Esophagus muscularis mucosa (tissue), 4 donors: ENCODE measurements around the gene GLB1L3. TPM values are rescaled to one million over a fixed set of nuclear protein-coding genes. Genes with fewer than 3 reads are reported as not detected.
"Not testable (repeated sequence)": the region's sequence is repeated elsewhere in the genome, so short reads cannot be mapped to it uniquely, and the experiment has no call there.

Experiments
- DNase-seq: peaks from one replicate; pipeline ENCODE4 v3.0.0-alpha.2; 2017; ENCODE audit errors: extremely low spot score
- H3K27ac ChIP-seq, 4 donors: fragments of 200-600 bp; sonication (generic); replicated peaks in 1 of 4; 1 replicate in 3 of 4; 2 replicates in 1 of 4; pipeline ENCODE4 v1.5.1; 2016 to 2019; ENCODE audit warnings: mild to moderate bottlenecking in 1 of 4
- H3K27me3 ChIP-seq, 4 donors: fragments of 200-600 bp; sonication (generic); one replicate each; pipeline versions ENCODE4 v1.5.1 to v1.6.0; 2016 to 2019
- H3K36me3 ChIP-seq, 4 donors: fragments of 200-600 bp; sonication (generic); one replicate each; pipeline ENCODE4 v1.5.1; 2016 to 2019
- H3K4me1 ChIP-seq, 4 donors: fragments of 200-600 bp; sonication (generic); one replicate each; pipeline ENCODE4 v1.5.1; 2016 to 2019
- H3K4me3 ChIP-seq, 4 donors: fragments of 200-600 bp; sonication (generic); 1 replicate in 2 of 4; 2 replicates in 2 of 4; pipeline ENCODE4 v1.5.1; 2016 to 2019; ENCODE audit warnings: mild to moderate bottlenecking in 4 of 4, moderate library complexity in 1 of 4
- H3K9me3 ChIP-seq, 4 donors: fragments of 200-600 bp; sonication (generic); 1 replicate in 3 of 4; 2 replicates in 1 of 4; pipeline ENCODE4 v1.5.1; 2016 to 2019
- EP300 ChIP-seq: sonication (generic); formaldehyde crosslinking; IDR thresholded peaks from one replicate; pipeline ENCODE4 v1.6.1; 2017; ENCODE audit warnings: antibody characterized with exemption
- POLR2A ChIP-seq: fragments of 450-650 bp; IDR thresholded peaks from one replicate; pipeline ENCODE4 v1.6.1; 2017; ENCODE audit warnings: antibody characterized with exemption, moderate library complexity, mild to moderate bottlenecking, low read depth
- POLR2AphosphoS5 ChIP-seq, 2 donors: sonication (generic); formaldehyde crosslinking; IDR thresholded peaks; one replicate each; pipeline ENCODE4 v1.6.1; 2017; ENCODE audit warnings: antibody characterized with exemption in 2 of 2
- WGBS: methylation state at CpG from one replicate; pipeline ENCODE4 v1.1.5; 2018; 5-methylcytosine and 5-hydroxymethylcytosine counted together
- intact Hi-C: fragments of 100-400 bp; cut with DNase I; formaldehyde crosslinking; loops from one replicate; pipeline ENCODE4 v1.15.1; 2023
- total RNA-seq, 4 donors: library from RNA; depleted of rRNA; stranded (reverse); fragments of >200 nt; gene quantifications; one replicate each; pipeline versions ENCODE4 v1.1.0 to v1.2.1, GENCODE V29; 2016
- TF ChIP-seq, protein P1 (sequence below), 3 experiments: fragments of 200-600 bp in 2 of 3; fragments of 450-650 bp in 1 of 3; sonication (generic) in 2 of 3; IDR thresholded peaks; one replicate each; pipeline ENCODE4 v1.5.1; 2017 to 2019; ENCODE audit warnings: antibody characterized with exemption in 3 of 3, mild to moderate bottlenecking in 2 of 3, moderate library complexity in 1 of 3

The GLB1L3 gene
- total RNA-seq, 4 donors from 2014 or later: 0.29 to 0.42 (median 0.32) TPM; not detected in 1

DNA sequence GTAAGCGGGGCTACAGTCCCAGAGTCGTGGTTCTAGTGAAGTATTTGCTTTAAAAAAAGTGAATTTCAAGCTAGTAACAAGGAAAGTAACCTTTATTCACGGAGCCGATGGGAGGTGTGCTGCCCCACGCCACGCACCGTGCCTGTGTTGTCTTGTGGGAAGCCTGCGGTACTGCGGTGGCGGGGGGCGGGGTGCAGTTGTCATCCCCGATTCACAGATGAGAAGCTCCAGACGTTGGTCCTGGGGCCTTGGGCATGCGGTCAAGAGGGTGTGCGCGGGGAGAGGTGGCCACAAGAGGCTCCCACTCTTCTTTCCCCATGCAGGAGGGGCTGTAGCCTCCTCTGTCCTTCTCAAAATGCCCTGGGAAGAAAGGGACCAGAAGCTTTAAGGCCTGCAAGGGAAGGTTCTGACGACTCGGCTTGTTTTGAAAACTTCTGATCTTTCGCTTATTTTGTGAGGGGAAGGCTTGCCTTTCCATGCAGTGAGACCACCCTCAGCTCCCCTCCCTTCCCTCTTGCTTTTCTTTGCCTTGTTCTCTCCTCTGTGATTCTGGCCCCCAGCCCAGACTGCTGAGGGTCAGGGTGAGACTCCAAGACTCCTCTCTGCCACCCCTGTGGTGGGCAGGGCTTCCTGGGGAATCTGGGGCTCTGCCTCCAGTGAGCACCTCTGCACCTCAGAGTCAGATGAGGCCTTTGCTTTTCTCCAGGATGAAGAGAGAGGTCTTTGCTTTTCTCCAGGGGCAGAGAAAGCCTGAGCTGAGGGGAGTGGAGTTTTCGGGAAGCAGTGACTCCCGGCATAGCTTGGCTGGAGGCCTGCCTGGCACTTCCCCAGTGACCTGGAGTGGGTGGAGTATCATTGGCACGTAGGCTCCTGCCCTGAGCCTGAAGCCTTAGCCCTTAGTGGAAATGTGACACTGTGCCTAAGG is 6.2 kb downstream of the GLB1L3 start:
- H3K27me3 ChIP-seq: peaks cover 0 to 50% (median 8%) of the 10 kb centered on the region in 4 donors
- peaks cover 0 to 3% (median 1%) of the 10 kb centered on the region in 4 donors for H3K4me1 ChIP-seq
- TF ChIP-seq POLR2AphosphoS5 (IDR thresholded peaks at IDR 0.05) (no peak), POLR2A (no peak), EP300 (no peak)
- TF ChIP-seq, protein P1, sequence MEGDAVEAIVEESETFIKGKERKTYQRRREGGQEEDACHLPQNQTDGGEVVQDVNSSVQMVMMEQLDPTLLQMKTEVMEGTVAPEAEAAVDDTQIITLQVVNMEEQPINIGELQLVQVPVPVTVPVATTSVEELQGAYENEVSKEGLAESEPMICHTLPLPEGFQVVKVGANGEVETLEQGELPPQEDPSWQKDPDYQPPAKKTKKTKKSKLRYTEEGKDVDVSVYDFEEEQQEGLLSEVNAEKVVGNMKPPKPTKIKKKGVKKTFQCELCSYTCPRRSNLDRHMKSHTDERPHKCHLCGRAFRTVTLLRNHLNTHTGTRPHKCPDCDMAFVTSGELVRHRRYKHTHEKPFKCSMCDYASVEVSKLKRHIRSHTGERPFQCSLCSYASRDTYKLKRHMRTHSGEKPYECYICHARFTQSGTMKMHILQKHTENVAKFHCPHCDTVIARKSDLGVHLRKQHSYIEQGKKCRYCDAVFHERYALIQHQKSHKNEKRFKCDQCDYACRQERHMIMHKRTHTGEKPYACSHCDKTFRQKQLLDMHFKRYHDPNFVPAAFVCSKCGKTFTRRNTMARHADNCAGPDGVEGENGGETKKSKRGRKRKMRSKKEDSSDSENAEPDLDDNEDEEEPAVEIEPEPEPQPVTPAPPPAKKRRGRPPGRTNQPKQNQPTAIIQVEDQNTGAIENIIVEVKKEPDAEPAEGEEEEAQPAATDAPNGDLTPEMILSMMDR (IDR thresholded peaks at IDR 0.05): no peak
- H3K4me3 ChIP-seq: no peak overlapping the region
- peaks cover 0 to 7% (median 0%) of the 10 kb centered on the region in 4 donors for H3K9me3 ChIP-seq
- intact Hi-C loops: no loop called here
- DNase-seq: peak; percentile 81
- 90% methylated on average over 18 of the region's 22 CpGs for WGBS
- H3K27ac ChIP-seq: no peak overlapping the region
- H3K36me3 ChIP-seq: no peaks in the 10 kb centered on the region

DNA sequence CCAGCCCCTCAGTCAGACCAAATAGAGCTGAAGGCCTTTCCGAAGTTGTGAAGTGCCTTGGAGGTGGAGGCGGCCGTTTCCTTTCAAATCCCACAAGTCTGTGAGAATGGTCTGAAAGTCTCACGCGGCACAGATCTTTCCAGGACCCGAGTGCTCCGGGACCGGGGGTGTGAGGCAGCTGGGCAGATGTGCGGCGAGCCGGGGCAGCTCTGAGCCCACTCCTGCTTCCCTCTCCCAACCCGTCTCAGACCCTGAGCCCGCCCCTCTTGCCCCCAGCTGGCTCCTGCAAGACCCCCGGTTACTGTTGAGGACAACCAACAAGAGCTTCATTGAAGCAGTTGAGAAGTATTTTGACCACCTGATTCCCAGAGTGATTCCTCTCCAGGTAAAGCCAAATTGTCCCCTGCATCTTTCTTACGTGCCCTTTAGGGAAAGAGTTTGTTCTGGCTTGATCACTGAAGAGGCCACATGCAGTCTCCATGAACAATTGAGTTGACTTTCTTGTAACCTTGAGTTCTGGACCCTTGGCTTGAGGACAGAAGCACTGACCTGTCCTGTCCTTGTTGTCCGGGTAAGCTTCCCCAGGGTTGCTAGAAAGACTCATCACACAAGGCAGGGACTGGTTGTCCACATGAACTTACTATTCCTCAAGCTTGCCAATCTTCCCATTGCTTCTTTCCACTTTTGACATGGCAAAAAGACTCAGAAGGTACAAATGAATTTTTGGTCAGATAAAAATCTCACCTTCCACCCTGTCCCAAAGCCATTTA is 7.5 kb downstream of the GLB1L3 start:
- no peak for TF ChIP-seq EP300
- intact Hi-C loops: no loop called here
- Histone ChIP-seq H3K27me3 (peaks cover 0 to 38% (median 0%) of the 10 kb centered on the region in 4 donors), H3K4me1 (no peaks in the 10 kb centered on the region), H3K4me3 (no peak overlapping the region), H3K9me3 (peaks cover 0 to 1% (median 0%) of the 10 kb centered on the region in 4 donors), H3K36me3 (no peaks in the 10 kb centered on the region), H3K27ac (no peak overlapping the region)
- WGBS: 89% methylated on average over 13 of the region's 16 CpGs
- peak; percentile 87 for DNase-seq

DNA sequence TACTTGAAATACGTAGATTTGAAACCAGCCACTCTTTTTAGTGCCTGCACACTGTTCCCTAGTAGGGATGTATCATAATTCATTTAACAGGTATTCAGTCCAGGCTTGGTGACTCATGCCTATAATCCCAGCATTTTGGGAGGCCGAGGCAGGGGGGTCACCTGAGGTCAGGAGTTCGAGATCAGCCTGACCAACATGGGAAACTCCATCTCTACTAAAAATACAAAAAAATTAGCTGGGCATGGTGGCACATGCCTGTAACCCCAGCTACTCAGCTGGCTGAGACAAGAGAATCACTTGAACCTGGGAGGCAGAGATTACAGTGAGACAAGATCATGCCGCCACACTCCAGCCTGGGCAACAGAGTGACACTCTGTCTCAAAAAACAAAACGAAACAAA is 8.2 kb downstream of the GLB1L3 start:
- peaks cover 0 to 30% (median 0%) of the 10 kb centered on the region in 4 donors for H3K27me3 ChIP-seq
- H3K27ac ChIP-seq, H3K36me3 ChIP-seq, H3K9me3 ChIP-seq, H3K4me1 ChIP-seq, H3K4me3 ChIP-seq, intact Hi-C loops: not testable (repeated sequence)
- WGBS: 84% methylated on average over 5 of the region's 5 CpGs
- peak; percentile 53 for DNase-seq

DNA sequence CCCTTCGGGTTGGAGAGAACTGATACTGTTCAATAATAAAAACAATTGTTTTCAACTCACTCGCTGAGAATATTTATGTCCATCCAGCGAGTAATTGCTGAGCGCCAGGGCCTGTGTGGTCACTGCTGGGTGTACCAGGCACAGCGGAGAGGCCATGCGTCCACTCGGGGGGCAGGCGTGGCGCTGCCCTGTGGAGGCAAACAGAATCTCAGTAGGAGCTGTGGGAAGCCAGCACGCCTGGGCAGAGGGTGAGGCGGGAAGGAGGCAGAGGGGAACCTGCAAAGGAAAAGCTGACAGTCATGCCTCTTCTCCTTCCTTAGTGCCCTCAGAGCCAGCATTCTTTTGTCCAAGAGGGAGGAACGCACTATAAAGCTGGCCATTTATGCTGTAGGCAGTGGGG is 11.4 kb downstream of the GLB1L3 start:
- TF ChIP-seq POLR2A (no peak), POLR2AphosphoS5 (IDR thresholded peaks at IDR 0.05) (no peak), EP300 (no peak)
- TF ChIP-seq, protein P1 (IDR thresholded peaks at IDR 0.05): no peak
- Histone ChIP-seq H3K27me3 (peaks cover 0 to 11% (median 0%) of the 10 kb centered on the region in 4 donors), H3K9me3 (no peaks in the 10 kb centered on the region), H3K4me3 (no peak overlapping the region), H3K4me1 (no peaks in the 10 kb centered on the region), H3K36me3 (no peaks in the 10 kb centered on the region), H3K27ac (no peak overlapping the region)
- intact Hi-C loops: no loop called here
- peak; percentile 57 for DNase-seq
- 91% methylated on average over 12 of the region's 12 CpGs for WGBS

DNA sequence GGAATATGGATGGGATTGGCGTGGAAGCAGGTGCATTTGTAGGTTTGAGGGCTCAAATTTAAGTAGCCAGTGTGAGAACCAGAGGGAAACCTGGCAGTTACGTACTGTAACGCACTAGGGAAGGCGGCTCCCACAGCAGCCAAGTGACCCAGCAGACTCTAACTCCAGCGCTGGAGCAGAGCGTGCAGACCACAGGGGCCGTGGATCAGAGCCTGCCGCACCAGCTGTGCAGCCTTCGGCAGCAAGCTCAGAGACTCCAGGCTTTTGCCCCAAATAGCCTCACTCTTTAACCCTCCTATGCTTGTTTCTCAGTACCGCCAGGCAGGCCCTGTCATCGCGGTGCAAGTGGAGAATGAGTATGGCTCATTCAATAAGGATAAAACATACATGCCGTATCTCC is 12.3 kb downstream of the GLB1L3 start:
- Histone ChIP-seq H3K9me3 (no peaks in the 10 kb centered on the region), H3K27ac (no peak overlapping the region), H3K4me3 (no peak overlapping the region), H3K27me3 (peaks cover 0 to 2% (median 0%) of the 10 kb centered on the region in 4 donors), H3K4me1 (no peaks in the 10 kb centered on the region), H3K36me3 (no peaks in the 10 kb centered on the region)
- intact Hi-C loops: no loop called here
- 90% methylated on average over 13 of the region's 13 CpGs for WGBS
- no peak for TF ChIP-seq POLR2AphosphoS5 (IDR thresholded peaks at IDR 0.05)
- TF ChIP-seq, protein P1 (IDR thresholded peaks at IDR 0.05): no peak
- no peak for TF ChIP-seq EP300
- TF ChIP-seq POLR2A: no peak
- DNase-seq: peak; percentile 64
